ENCODE results near the gene ART4.
A peak's percentile ranks its signal among the peaks of the same experiment; 100 is the strongest.

ART4 gene

GRCh38 chr12:14852880-14853279, 9.6 kb upstream of the ART4 start:
- DNase-seq = no peak

- DNase-seq = no peak
Measured at GRCh38 chr12:14850929-14851663, 7.8 kb upstream of the ART4 start.

GRCh38 chr12:14849661-14850060, 6.3 kb upstream of the ART4 start:
- DNase-seq = no peak

GRCh38 chr12:14846876-14847580, 3.7 kb upstream of the ART4 start:
- DNase-seq = no peak

GRCh38 chr12:14846042-14846587, 2.8 kb upstream of the ART4 start:
- no peak for DNase-seq

- DNase-seq = peak in 12 of 58 donors; percentile 0 to 51 (median 14)
Measured at GRCh38 chr12:14845350-14845750, 2.0 kb upstream of the ART4 start.

- no peak for DNase-seq
Measured at GRCh38 chr12:14844401-14844800, 1.1 kb upstream of the ART4 start.

GRCh38 chr12:14842315-14842714, 1.0 kb downstream of the ART4 start:
- DNase-seq = no peak

GRCh38 chr12:14841761-14842160, 1.6 kb downstream of the ART4 start:
- no peak for DNase-seq

- no peak for DNase-seq
Measured at GRCh38 chr12:14840616-14841015, 2.7 kb downstream of the ART4 start.

GRCh38 chr12:14839262-14839661, 4.1 kb downstream of the ART4 start:
- no peak for DNase-seq

GRCh38 chr12:14836336-14837210, 6.8 kb downstream of the ART4 start:
- no peak for DNase-seq

GRCh38 chr12:14834509-14834908, 8.8 kb downstream of the ART4 start:
- no peak for DNase-seq

GRCh38 chr12:14833952-14834351, 9.4 kb downstream of the ART4 start:
- no peak for DNase-seq

GRCh38 chr12:14833336-14833735, 10.0 kb downstream of the ART4 start:
- DNase-seq = no peak

GRCh38 chr12:14828892-14829291, 14.4 kb downstream of the ART4 start:
- DNase-seq = peak in 7 of 58 donors; percentile 1 to 7 (median 4)

GRCh38 chr12:14827043-14827442, 16.3 kb downstream of the ART4 start:
- DNase-seq = no peak

- DNase-seq = no peak
Measured at GRCh38 chr12:14826491-14826890, 16.8 kb downstream of the ART4 start.

- DNase-seq = no peak
Measured at GRCh38 chr12:14825256-14825655, 18.1 kb downstream of the ART4 start.

- DNase-seq = no peak
Measured at GRCh38 chr12:14824012-14824634, 19.2 kb downstream of the ART4 start.

- DNase-seq = no peak
Measured at GRCh38 chr12:14814014-14814413, 29.3 kb downstream of the ART4 start, which contains the start of gene SMCO3. Gene SMCO3, minus strand, starts transcription at chr12:14814182. Its CDS starts 7,502 bp downstream, at chr12:14806680.

Measured in anterior cingulate cortex (tissue), 58 donors.